HTERT RPE-1 (cell line): ENCODE data around the gene ATP4B.

Experiments
- in situ Hi-C: fragments of 300-500 bp; cut with MboI; formaldehyde crosslinking; loops from 4 replicates; pipeline ENCODE4 v1.14.3; 2020; ENCODE audit warnings: low sequenced_read_pairs

ATP4B gene

GRCh38 chr13:113608967-113609533 lies 48.9 kb downstream of the ATP4B start:
- in situ Hi-C loops, result no loop called here

DNA sequence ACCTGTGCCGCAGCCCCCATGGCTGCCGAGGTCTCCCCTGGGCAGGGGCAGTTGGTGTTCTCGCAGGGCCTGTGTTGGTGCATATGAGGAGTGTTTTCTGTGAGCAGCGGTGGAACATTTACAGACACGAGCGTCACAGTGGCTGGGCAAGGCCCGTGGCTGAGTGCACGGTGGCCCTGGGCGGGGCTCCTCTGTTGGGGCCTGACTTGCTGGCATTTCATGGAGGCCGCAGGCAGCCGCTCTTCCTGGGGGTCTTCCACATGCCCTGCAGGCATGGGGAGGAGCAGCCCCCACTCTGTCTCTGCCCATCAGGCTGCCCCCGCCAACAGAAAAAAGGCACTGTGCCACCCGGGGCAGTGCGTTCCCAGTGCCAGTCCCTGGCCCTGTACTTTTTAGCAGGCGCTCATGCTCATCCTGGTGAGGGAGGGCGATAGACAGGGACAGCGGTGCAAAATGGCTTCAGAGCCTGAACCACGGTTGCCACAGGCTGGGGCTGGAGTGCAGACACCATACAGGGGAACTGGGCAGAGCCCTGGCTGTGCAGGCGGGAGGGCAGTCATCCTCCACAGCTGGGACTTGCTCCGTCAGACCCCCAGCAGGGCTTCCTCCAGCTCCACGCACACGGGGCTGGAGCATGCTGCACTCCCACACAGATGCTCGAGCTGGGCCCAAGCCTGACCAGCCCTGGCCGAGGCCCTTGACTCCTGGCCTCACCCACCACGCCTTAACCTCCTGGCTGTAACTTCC lies 49.9 kb downstream of the ATP4B start:
- in situ Hi-C loops, result no loop called here

GRCh38 chr13:113607056-113607888 lies 50.7 kb downstream of the ATP4B start:
- in situ Hi-C loops, result no loop called here

DNA sequence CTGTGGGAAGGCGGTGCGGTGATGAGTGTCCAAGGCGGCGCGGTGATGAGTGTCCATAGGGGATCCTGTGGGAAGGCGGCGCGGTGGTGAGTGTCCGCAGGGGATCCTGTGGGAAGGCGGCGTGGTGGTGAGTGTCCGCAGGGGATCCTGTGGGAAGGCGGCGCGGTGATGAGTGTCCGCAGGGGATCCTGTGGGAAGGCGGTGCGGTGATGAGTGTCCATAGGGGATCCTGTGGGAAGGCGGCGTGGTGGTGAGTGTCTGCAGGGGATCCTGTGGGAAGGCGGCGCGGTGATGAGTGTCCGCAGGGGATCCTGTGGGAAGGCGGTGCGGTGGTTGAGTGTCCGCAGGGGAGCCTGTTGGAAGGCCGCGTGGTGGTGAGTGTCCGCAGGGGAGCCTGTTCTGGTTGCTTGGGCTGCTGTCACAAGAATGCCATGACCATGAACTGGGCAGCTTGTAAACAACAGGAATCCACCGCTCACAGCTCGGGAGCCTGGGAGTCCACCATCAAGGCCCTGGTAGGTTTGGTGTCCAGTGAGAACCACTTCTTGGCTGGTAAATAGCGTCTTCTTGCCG lies 52.0 kb downstream of the ATP4B start:
- in situ Hi-C loops, result no loop called here

DNA sequence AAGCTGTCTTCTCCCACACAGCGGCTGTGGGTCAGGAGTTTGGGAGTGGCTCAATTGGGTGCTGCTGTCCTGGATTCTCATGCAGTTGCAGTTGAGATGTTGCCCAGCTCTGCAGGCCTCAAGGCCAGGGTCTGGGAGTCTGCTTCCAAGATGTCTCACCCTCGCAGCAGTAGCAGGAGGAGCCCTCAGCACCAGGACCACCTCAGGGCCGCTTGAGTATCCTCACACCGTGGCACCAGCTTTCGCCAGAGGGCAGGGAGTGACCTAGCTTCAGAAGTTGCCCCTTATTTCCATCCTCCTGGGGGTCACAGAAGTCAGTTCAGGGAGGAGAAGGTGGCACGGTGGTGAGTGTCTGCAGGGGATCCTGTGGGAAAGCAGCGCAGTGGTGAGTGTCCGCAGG lies 52.5 kb downstream of the ATP4B start:
- in situ Hi-C loops, result no loop called here

GRCh38 chr13:113604186-113604585 lies 53.8 kb downstream of the ATP4B start:
- in situ Hi-C loops, result no loop called here

GRCh38 chr13:113603116-113603710 lies 54.8 kb downstream of the ATP4B start:
- in situ Hi-C loops, result no loop called here

DNA sequence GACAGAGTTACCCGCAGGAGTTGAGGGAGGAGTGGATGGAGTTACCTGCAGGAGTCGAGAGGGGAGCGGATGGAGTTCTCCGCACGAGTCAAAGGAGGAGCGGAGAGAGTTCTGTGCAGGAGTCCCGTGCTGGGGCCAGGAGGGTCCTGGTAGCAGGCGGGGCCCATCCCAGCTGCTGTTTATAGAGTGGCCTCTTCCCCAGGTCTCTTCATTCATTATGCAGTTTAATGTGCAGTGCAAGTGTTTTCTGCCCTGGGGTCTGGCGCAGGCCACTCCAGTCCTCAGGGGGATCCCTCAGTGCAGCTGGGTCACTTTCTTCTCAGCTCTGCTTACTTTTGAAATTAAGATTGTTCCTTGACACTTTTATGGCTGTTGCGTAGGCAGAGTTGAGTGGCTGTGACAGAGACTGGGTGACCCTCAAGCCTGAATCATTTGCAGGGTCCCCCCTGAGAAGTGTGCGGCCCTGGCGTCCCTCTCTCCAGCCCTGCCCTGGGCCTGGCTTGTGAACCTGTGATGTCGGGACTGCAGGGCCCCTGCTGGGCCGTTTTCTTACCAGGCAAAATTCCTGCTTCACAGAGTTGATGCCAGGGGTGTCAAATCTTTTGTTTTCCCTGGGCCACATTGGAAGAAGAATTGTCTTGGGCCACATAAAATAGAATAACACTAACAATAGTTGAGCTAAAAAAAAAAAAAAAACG lies 55.6 kb downstream of the ATP4B start:
- in situ Hi-C loops, result no loop called here

GRCh38 chr13:113601166-113602070 lies 56.6 kb downstream of the ATP4B start:
- in situ Hi-C loops, result no loop called here

GRCh38 chr13:113599391-113599790 lies 58.6 kb downstream of the ATP4B start:
- in situ Hi-C loops, result no loop called here
